ENCODE results near the gene PRICKLE2.

Gene PRICKLE2

GRCh38 chr3:64218329-64218728, 6.9 kb downstream of the PRICKLE2 start:
- DNase-seq = no peak

GRCh38 chr3:64216274-64217147, 8.8 kb downstream of the PRICKLE2 start:
- DNase-seq = no peak

DNA sequence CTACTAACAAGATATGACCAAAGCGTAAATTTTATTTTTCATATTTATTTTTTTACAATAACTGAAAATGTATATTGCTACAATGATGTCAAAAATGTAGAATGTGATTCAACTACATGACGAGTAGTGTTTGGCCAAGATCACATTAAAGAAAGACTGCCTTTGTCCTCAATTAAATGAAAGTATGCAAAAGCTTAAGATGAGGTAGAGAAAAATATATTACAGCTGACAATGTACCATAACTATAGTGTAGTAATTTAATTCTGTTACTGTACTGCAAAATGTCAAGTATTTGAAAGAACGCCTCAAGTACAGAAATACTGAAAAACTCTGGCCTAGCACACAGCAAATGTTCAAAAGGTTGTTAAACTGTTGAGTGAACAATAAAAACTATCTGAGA, 9.7 kb downstream of the PRICKLE2 start:
- DNase-seq = no peak

- DNase-seq = no peak
Measured at GRCh38 chr3:64215103-64215502, 10.2 kb downstream of the PRICKLE2 start.

GRCh38 chr3:64214381-64215018, 10.8 kb downstream of the PRICKLE2 start:
- no peak for DNase-seq

- DNase-seq = no peak
Measured at GRCh38 chr3:64213962-64214379, 11.3 kb downstream of the PRICKLE2 start.

GRCh38 chr3:64213224-64213878, 11.9 kb downstream of the PRICKLE2 start:
- no peak for DNase-seq

GRCh38 chr3:64209866-64210621, 15.2 kb downstream of the PRICKLE2 start:
- no peak for DNase-seq

- DNase-seq = no peak
Measured at GRCh38 chr3:64207289-64208080, 17.8 kb downstream of the PRICKLE2 start.

- DNase-seq = no peak
Measured at GRCh38 chr3:64203969-64204908, 21.0 kb downstream of the PRICKLE2 start.

GRCh38 chr3:64203216-64203615, 22.1 kb downstream of the PRICKLE2 start:
- no peak for DNase-seq

DNA sequence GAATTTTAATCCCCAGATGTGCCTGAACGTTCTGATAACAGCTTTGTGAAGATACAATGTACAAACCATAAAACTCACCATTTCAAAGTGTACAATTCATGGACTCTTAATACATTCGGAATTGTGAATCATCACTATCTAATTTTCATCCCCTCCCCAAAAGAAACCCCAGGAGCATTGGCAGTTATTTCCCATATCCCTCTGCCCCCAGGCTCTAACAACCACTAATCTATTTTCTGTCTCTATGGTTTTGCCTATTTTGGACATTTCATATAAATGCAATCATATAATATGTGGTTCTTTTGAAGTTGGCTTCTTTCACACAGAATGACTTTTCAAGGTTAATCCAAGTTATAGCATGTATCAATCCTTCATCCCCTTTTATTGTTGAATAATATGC, 25.3 kb downstream of the PRICKLE2 start:
- DNase-seq = no peak

DNA sequence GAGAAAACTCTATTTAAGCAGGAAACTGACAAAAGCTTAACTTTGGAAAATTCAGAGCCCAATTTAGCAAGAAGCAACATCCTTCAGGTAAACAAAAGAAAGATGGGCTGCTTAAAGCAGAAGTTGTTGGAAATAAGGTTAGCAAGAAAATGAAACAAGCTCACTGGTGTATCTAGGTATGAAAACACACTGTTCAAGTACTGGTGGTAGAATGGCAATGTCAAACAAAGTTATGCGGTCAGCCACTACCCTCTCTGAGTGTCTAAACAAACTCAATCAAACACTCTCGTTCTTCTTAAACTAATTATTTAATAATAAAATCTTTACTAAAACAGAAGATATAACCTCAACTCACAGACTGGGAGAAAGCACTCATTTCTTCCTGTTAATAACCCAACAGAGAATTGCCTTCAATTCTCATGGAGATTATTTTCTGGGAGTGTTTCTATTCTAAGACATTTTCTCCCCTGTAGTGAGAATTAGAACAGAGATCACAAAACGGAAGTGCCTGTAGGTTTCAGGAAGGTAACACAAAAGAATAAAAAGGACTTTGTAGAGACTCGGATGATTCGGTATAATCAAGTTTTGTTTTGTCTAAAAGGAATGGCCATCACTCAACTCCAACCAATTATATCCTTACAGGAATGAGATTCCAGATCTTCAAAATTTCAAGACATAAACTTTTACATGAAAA, 28.9 kb downstream of the PRICKLE2 start:
- DNase-seq = no peak

GRCh38 chr3:64195789-64196188, 29.5 kb downstream of the PRICKLE2 start:
- DNase-seq = no peak

DNA sequence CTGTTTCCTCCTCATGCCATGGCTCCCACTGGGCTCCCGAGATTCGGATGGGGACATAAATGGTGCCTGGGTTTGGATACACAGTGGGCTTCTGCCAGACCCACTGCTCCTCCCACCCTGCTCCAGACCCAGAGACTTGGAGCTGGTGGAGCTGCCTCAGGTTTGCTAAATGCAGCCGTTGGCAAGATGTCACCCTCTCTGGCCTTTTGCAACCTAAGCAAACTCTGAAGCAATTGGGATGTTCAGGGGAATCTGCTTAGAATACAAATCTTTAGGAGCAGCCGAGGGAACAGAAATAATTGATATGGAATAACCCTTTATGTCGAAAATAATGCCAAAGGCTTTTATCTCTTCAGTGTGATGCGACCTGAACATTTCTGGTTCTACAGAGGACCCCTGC, 33.4 kb downstream of the PRICKLE2 start:
- DNase-seq = no peak

GRCh38 chr3:64190517-64191515, 34.5 kb downstream of the PRICKLE2 start:
- DNase-seq = no peak

DNA sequence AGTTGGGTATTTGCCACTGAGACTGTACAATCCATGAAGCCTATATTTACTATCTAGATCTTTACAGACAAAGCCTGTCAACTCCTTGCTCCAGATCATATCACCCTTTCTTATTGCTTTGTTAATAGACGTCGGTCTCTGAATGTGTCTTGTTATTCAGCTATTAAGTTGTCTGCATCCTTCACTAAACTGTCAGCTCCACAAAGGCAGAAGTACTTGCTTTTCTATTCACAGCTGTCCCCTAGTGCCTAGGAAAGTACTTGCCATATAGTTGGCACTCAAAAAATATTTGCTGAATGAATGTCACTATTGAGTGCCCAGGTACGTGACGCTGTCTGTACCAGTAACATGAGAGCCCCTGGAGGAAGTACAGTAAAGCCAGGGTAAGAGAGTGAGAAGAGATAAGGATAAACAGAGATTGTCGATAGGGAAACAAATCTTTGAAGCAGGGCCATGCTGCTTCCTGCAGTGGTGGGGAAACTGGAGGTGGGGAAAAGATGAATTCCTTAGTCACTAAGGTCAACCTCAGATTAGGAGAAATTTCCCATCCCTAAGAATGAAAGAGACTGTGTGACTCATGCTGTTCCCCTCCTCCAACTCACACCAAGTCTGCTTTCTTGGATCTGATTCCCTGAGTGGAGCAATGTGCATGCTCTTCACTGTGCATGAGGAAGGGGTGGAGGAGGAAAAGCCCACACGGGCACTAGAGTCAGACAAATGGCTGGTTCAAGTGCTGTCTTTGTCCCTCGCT, 36.3 kb downstream of the PRICKLE2 start:
- DNase-seq = no peak
